Endothelial cell of coronary artery (primary cell): ENCODE results near the gene ACTL6A. TPM values are rescaled to one million over a fixed set of nuclear protein-coding genes. Genes with fewer than 3 reads are reported as not detected.

ENCODE experiments used
- total RNA-seq: library from RNA; depleted of rRNA; stranded (reverse); fragments of >200 nt; gene quantifications from 2 replicates; pipeline ENCODE4 v1.2.3, GENCODE V29; 2014

ACTL6A gene
- total RNA-seq: 61.6 and 69.7 TPM in 2 replicates

DNA sequence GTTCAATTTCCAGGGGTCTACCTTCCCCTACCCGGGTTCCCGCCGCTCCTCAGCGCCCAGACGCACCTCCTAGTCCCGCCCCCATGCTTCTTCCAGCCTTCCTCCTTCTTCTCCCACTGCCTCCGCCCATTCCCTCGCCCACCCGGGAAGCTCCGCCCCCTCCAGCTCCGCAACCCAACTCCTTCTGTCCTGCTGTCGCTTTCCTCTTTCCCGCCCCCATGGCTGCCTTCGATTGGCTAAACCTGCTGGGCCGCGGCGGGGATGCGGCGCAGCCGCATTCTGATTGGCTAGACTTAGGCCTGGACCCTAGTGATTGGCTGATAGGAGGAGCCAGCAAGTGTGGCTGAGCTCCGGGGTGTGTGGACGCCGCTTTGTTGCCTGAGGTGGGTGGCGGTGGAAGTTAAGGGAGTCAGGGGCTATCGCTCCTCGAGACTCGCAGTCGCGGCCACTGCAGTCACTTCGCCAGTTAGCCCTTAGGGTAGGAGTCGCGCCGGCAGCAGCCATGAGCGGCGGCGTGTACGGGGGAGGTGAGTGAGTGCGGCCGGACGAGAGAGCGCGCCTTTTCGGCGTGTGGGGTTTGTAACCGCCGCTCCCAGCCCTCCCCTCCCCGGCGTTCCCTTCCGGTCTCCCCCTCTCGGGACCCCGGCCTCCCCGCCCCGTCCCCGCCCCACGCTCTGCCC lies at the start of gene ACTL6A:
Gene ACTL6A (plus strand): TSS at position 336 of the 680 bp plus-strand sequence. CDS start 167 bp downstream, at position 503.

DNA sequence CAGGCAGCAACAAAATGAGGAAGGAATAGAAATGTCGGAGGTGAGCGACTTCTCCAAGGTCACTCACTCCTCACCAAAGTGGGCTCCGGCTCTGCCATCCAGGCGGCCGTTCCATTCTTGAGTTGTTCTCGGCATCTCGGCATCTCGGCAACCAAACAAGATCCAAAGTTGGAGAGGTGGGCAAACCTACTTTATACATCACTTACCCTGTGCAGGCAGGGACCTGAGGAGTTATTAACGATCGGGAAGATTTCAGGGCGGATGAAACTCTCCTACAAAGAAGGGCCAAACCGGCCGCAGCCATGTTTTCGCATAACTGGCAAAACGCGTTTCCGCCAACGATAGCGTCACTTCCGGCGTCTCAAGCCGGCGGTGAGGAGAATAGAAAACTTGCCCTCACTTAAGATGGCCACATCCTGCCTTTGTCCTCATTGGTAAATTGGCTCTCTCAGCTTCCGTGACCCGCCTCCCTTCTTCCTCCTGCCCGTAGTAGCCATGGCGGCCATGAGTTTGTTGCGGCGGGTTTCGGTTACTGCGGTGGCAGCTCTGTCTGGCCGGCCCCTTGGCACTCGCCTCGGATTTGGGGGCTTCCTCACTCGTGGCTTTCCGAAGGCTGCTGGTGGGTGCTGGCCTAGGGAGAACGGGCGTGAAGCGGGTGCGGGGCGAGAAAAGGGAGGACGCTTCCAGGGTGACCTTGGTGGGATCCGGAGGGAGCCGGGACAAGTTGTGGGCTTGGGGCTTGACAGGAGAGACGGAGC lies 41.8 kb downstream of the ACTL6A start, which contains the start of the genes MRPL47 and NDUFB5:
Gene MRPL47 (minus strand): TSS at position 318 of the 758 bp plus-strand sequence. CDS start 14 bp downstream, at position 304.
Gene NDUFB5 (plus strand): TSS at position 474 of the 758 bp plus-strand sequence. CDS start 22 bp downstream, at position 496.

Other genes starting within 250 kb of the ACTL6A start
- gene ZNF639, start 239.9 kb upstream of the ACTL6A start, total RNA-seq: 30.1 and 33.7 TPM in 2 replicates
- gene MFN1, start 215.2 kb upstream of the ACTL6A start, total RNA-seq: 36.7 and 44.3 TPM in 2 replicates
- 56.2 and 71.5 TPM in 2 replicates for gene GNB4, start 111.5 kb upstream of the ACTL6A start, total RNA-seq
- gene MRPL47, start 41.7 kb downstream of the ACTL6A start, total RNA-seq: 29.6 and 39.9 TPM in 2 replicates
- gene NDUFB5, start 41.9 kb downstream of the ACTL6A start, total RNA-seq: 116 and 137 TPM in 2 replicates
- gene USP13, start 90.1 kb downstream of the ACTL6A start, total RNA-seq: 7.7 and 8.0 TPM in 2 replicates